GM19463 (cell line): ENCODE data around the gene OLAH.

Experiments
- ATAC-seq: cut with Tn5 transposase; IDR thresholded peaks from one replicate; pipeline ENCODE4 v1.9.1; 2021; ENCODE audit warnings: mild to moderate bottlenecking, moderate library complexity; ENCODE audit not compliant: unreplicated experiment

OLAH gene

DNA sequence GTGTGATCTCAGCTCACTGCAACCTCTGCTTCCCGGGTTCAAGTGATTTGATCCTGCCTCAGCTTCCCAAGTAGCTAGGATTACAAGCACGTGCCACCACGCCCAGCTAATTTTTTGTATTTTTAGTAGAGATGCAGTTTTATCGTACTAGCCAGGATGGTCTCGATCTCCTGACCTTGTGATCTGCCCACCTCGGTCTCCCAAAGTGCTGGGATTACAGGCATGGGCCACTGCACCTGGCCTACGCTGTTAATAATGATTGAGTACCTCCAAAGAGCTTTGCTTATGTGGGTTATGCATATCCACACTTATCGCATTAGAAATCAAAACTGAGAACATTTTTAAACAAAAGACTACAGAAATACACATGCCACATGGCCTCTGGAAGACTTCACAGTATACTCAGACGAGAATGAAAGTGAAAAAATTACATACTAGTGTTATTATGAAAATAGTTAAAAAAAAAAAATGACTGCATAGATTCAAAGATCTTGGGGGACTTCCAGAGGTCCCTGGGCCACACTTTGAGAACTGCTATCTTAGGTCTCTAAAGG, 78.8 kb downstream of the OLAH start:
- peak; percentile 94 for ATAC-seq
